Smooth muscle cell (in vitro differentiated cells): Measurements from ENCODE around the gene LIF. TPM values are rescaled to one million over a fixed set of nuclear protein-coding genes. Genes with fewer than 3 reads are reported as not detected.

ENCODE experiments used
- DNase-seq: peaks from one replicate; lab custom pipeline; 2025; ENCODE audit not compliant: unreplicated experiment; lab: John Stamatoyannopoulos, UW
- H2AFZ ChIP-seq: fragments of 200-600 bp; sonication (generic); 2 replicates; pipeline ENCODE4 v1.6.0; 2016; ENCODE audit warnings: antibody characterized with exemption, low read depth, mild to moderate bottlenecking
- H3F3A ChIP-seq: fragments of 200-600 bp; sonication (generic); 2 replicates; pipeline ENCODE4 v1.6.0; 2017; ENCODE audit warnings: antibody characterized with exemption, low read depth
- H3K27ac ChIP-seq: fragments of 200-600 bp; sonication (generic); 2 replicates; pipeline ENCODE4 v1.5.1; 2016; ENCODE audit warnings: low read depth, mild to moderate bottlenecking
- H3K27me3 ChIP-seq: fragments of 200-600 bp; sonication (generic); 2 replicates; pipeline ENCODE4 v1.6.1; 2016; ENCODE audit warnings: low read depth, mild to moderate bottlenecking
- H3K36me3 ChIP-seq: fragments of 200-600 bp; sonication (generic); 2 replicates; pipeline ENCODE4 v1.5.1; 2016; ENCODE audit warnings: low read depth
- H3K4me1 ChIP-seq: fragments of 200-600 bp; sonication (generic); 2 replicates; pipeline ENCODE4 v1.5.1; 2016; ENCODE audit warnings: low read depth
- H3K4me2 ChIP-seq: fragments of 200-600 bp; sonication (generic); 2 replicates; pipeline ENCODE4 v1.6.0; 2016; ENCODE audit warnings: mild to moderate bottlenecking
- H3K4me3 ChIP-seq: fragments of 200-600 bp; sonication (generic); 2 replicates; pipeline ENCODE4 v1.5.1; 2016; ENCODE audit warnings: mild to moderate bottlenecking
- H3K79me2 ChIP-seq: fragments of 200-600 bp; sonication (generic); 2 replicates; pipeline ENCODE4 v1.6.0; 2016; ENCODE audit warnings: low read depth, mild to moderate bottlenecking
- H3K9ac ChIP-seq: fragments of 200-600 bp; sonication (generic); 2 replicates; pipeline ENCODE4 v1.6.0; 2016; ENCODE audit warnings: low read depth
- H3K9me3 ChIP-seq: fragments of 200-600 bp; sonication (generic); replicated peaks from 2 replicates; pipeline ENCODE4 v1.5.1; 2016; ENCODE audit warnings: low read depth
- H4K20me1 ChIP-seq: fragments of 200-600 bp; sonication (generic); 2 replicates; pipeline ENCODE4 v1.6.0; 2016; ENCODE audit warnings: low read depth
- WGBS: methylation state at CpG from one replicate; pipeline ENCODE4 v1.1.7; 2016; ENCODE audit warnings: low lambda C conversion rate; 5-methylcytosine and 5-hydroxymethylcytosine counted together
- polyA plus RNA-seq: library from polyadenylated mRNA; unstranded; fragments of >200 nt; fragmentation: Nextera tagmentation; extraction: Ambion mirVana; gene quantifications from 2 replicates; pipeline ENCODE4 v1.2.1, GENCODE V29; 2016
- total RNA-seq: library from RNA; depleted of rRNA; stranded (reverse); fragments of >200 nt; gene quantifications from 2 replicates; pipeline ENCODE4 v1.2.3, GENCODE V29; 2014
- TF ChIP-seq, protein P1 (sequence below): fragments of 200-600 bp; sonication (generic); IDR thresholded peaks from 2 replicates; pipeline ENCODE4 v1.5.1; 2017; ENCODE audit warnings: borderline replicate concordance, mild to moderate bottlenecking, antibody characterized with exemption; ENCODE audit not compliant: insufficient read depth, poor library complexity, severe bottlenecking

Gene LIF
- total RNA-seq, result 29.9 and 40.6 TPM in 2 replicates
- 28.9 and 31.2 TPM in 2 replicates for polyA plus RNA-seq

DNA sequence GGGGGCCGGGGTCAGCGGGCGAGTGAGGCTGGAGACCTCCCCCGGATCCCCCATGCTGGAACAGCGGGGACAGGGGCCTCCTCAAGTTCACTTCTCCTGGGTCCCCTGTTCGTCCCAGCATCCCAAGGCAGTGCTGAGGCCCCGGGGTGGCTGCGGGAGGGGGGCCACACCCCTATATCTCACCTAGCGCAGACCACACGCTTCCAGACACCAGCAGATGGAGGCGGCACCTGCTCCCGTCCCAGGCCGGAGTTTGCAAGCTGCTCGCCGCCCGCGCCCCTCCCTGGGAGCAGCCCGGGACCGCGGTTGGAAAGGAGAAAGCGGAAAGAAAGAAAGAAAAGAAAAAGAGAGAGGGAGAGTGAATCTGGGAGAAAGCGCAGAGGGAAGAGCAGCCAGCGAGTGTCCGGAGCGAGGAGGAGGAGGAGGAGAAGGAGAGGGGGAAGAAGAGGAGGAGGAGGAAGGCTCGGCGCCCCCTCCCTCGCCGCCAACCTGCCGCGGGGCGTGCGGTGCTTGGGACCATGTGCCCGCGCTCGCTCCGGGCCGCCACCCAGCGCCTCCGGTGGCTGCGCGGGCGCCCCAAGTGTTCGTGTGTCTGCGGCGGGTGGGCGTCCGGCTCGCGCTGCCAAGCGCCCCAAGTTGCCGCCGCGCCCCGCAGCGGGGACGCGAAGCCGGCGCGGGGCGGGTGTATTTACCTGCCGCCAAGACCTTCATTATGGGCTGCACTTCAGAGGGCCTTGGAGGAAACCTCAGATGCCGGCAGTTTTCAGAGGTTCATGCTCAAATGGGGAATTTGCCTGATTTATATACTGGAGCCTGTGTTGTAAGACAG, at the start of gene LIF:
LIF (minus strand) TSS at position 775 of the 829 bp plus-strand sequence; CDS start at position 711, 64 bp downstream.
- H2AFZ ChIP-seq, result peak within 1 kb of the TSS; percentile 26
- peak; percentile 14 for DNase-seq
- peaks cover 10% of the 10 kb centered on the region for H3K4me1 ChIP-seq
- H4K20me1 ChIP-seq, result no peaks in the 10 kb centered on the region
- peaks cover 13% of the 10 kb centered on the region for H3F3A ChIP-seq
- peak within 1 kb of the TSS; percentile 97 for H3K4me2 ChIP-seq
- TF ChIP-seq, protein P1, sequence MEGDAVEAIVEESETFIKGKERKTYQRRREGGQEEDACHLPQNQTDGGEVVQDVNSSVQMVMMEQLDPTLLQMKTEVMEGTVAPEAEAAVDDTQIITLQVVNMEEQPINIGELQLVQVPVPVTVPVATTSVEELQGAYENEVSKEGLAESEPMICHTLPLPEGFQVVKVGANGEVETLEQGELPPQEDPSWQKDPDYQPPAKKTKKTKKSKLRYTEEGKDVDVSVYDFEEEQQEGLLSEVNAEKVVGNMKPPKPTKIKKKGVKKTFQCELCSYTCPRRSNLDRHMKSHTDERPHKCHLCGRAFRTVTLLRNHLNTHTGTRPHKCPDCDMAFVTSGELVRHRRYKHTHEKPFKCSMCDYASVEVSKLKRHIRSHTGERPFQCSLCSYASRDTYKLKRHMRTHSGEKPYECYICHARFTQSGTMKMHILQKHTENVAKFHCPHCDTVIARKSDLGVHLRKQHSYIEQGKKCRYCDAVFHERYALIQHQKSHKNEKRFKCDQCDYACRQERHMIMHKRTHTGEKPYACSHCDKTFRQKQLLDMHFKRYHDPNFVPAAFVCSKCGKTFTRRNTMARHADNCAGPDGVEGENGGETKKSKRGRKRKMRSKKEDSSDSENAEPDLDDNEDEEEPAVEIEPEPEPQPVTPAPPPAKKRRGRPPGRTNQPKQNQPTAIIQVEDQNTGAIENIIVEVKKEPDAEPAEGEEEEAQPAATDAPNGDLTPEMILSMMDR, result no peak
- H3K27ac ChIP-seq, result peak within 1 kb of the TSS; percentile 79
- H3K4me3 ChIP-seq, result peak within 1 kb of the TSS; percentile 85
- H3K9me3 ChIP-seq, result no peaks in the 10 kb centered on the region
- H3K36me3 ChIP-seq, result no peaks in the 10 kb centered on the region
- H3K27me3 ChIP-seq, result no peaks in the 10 kb centered on the region
- H3K9ac ChIP-seq, result peak within 1 kb of the TSS; percentile 84
- 1% methylated on average over 62 of the region's 64 CpGs for WGBS
- H3K79me2 ChIP-seq, result peaks cover 42% of the 10 kb centered on the region

DNA sequence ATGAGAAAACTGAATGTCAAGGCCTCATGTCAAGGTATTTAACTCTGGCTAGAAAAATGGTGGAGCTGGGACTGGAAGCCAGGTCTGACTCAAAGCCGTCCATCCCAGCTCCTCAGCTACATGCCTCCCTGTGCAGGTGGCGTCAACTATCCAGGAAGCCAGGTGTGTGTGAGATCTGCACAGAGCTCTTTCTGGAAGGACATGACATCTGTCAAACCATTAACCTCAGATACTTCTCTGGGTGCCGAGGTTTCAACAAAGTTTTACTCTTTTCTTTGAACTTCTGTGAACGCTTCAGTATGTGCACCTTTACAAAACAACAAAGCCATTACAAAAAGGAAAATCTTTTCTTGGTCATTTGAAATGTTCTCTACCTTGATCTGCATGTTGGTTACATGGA, 49.8 kb upstream of the LIF start:
- H3K79me2 ChIP-seq, result peaks cover 9% of the 10 kb centered on the region
- no peak for DNase-seq
- no peak overlapping the region for H3K9ac ChIP-seq
- WGBS, result 93% methylated on average over 4 of the region's 4 CpGs
- TF ChIP-seq, protein P1, result no peak
- no peaks in the 10 kb centered on the region for H3K27me3 ChIP-seq
- no peak overlapping the region for H2AFZ ChIP-seq
- no peaks in the 10 kb centered on the region for H3K36me3 ChIP-seq
- H3K9me3 ChIP-seq, result no peaks in the 10 kb centered on the region
- H3K27ac ChIP-seq, result no peak overlapping the region
- no peaks in the 10 kb centered on the region for H3K4me1 ChIP-seq
- no peak overlapping the region for H3K4me3 ChIP-seq
- peaks cover 99% of the 10 kb centered on the region for H4K20me1 ChIP-seq
- peaks cover 2% of the 10 kb centered on the region for H3F3A ChIP-seq
- no peak overlapping the region for H3K4me2 ChIP-seq

DNA sequence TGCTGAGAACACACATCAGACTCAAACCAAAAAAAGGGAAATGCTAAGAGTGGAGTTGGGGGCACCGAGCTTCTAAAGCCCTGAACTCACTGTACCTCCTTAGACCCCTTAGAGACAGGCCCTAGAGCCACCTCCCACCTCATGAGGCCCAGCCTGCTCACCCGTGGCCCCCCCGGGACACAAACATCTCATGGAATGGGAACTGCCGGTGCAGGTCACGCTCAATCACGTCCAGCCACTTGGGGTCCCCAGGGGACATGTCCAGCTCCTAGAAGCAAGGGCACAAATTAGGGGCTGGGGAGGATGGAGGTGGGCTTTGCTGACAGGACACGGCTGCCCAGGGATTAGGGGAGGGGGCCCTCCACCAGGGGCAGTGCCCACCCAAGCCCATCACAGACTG, 49.0 kb upstream of the LIF start:
- Histone ChIP-seq H2AFZ (no peak overlapping the region), H3K36me3 (no peaks in the 10 kb centered on the region), H3K79me2 (peaks cover 2% of the 10 kb centered on the region), H4K20me1 (peaks cover 95% of the 10 kb centered on the region), H3K4me3 (no peak overlapping the region), H3F3A (peaks cover 10% of the 10 kb centered on the region), H3K9me3 (no peaks in the 10 kb centered on the region), H3K4me1 (no peaks in the 10 kb centered on the region), H3K4me2 (no peak overlapping the region), H3K27me3 (no peaks in the 10 kb centered on the region), H3K9ac (no peak overlapping the region), H3K27ac (no peak overlapping the region)
- DNase-seq, result no peak
- WGBS, result 82% methylated on average over 7 of the region's 7 CpGs
- TF ChIP-seq, protein P1, result no peak
